Measurements from ENCODE around the gene OSTC. TPM values are rescaled to one million over a fixed set of nuclear protein-coding genes. Genes with fewer than 3 reads are reported as not detected.
A peak's percentile ranks its signal among the peaks of the same experiment; 100 is the strongest.
"Not testable (repeated sequence)": the region's sequence is repeated elsewhere in the genome, so short reads cannot be mapped to it uniquely, and the experiment has no call there.

Gene OSTC
- total RNA-seq, 2 donors from 2014 or later = 59.1 to 69.0 TPM

DNA sequence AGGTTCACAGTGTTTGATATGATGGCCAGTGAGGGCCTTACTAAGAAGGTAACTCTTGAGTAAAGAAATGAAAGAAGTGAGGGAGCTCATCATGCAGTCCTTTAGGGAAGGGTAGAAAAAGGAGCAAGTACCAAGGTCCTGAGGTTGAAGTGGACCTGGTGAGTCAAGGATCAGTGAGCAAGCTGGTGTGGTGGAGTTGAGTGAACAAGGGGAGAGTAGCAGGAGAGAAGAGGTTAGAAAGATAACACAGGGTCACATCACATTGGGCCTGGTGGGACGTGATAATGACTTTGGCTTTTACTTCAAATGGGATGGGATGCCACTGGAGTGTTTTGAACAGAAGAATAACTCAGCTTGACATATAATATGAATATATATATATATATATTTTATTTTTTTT, 44.7 kb downstream of the OSTC start:
- Mint-ChIP-seq H3K36me3 (no peaks in the 10 kb centered on the region), H3K9me3 (no peaks in the 10 kb centered on the region), H3K27ac (no peak overlapping the region)
- DNase-seq (ENCODE audit: low spot score in 2 of 2) = no peak
- ATAC-seq = no peak

DNA sequence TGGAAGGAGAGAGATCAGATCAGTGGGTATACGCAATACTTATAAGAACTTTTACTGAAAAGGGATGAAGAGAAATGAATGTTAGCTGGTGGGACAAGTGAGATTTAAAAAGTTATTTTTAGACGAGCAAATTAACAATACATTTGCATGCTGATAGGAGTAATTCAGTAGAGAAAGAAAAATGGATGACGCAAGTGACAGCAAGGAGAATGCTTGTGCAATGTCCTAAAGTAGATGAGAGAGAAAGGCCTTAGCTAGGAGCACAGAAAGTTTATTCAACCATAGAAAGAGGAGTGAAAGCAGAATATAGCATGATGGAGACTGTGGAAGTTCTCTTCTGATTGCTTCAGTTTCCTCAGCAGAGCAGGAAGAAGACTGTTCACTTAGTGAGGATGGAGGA, 45.8 kb downstream of the OSTC start:
- no peaks in the 10 kb centered on the region for H3K36me3 Mint-ChIP-seq
- ATAC-seq = no peak
- DNase-seq (ENCODE audit: low spot score in 2 of 2) = no peak
- no peaks in the 10 kb centered on the region for H3K9me3 Mint-ChIP-seq
- no peak overlapping the region for H3K27ac Mint-ChIP-seq

DNA sequence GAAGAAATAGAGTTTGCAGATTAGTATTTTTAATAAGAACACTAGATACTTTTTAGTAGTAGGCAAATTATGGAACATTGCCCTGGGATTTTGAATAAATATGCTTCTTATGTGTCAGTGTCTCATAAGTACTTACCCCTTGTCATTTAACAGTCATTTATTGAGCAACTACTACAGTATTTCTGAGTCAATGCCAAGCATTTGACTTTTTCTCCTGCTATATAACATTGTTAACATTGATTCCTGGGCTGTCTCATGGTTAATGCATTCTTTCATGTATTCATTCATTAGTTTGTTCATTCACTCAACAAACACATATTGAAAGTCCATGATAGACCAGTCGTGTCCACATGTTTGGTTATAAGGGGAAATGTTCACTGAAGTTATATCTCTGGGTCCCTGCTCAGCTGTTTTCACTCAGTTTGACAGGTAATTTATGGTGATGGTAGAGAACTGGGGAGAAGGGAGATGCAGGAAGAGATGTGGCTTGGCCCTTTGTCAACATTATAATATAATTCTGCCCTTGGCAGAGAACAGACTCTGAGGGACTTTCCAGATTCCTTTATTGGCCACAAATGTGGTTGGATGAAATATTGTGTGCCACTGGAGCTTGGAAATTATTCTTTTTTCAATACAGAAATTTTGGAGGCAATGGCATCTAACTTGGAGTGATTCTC, 49.8 kb downstream of the OSTC start:
- no peaks in the 10 kb centered on the region for H3K9me3 Mint-ChIP-seq
- no peak for DNase-seq (ENCODE audit: low spot score in 2 of 2)
- no peaks in the 10 kb centered on the region for H3K36me3 Mint-ChIP-seq
- no peak overlapping the region for H3K27ac Mint-ChIP-seq
- ATAC-seq = no peak

DNA sequence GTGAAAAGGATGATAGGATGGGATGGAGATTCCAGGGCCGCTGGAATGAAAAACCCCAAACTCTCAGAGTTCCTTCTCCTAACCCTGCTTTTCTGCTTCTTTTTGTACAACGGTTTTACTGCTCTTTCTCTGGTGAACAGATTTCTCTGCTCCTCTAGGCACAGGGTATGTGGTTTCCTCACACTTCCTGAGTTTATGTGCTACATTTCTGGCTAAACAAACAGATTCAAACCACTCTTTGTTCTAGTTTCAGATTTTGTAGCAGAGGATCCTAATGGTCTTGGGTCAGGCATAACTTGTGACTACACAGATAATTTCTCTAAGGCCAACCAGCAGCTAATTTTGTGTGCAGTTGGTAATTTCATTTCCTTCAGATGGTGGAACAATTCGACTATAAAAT, 52.6 kb downstream of the OSTC start:
- Mint-ChIP-seq H3K36me3 (no peaks in the 10 kb centered on the region), H3K9me3 (no peaks in the 10 kb centered on the region), H3K27ac (no peak overlapping the region)
- no peak for ATAC-seq
- DNase-seq (ENCODE audit: low spot score in 2 of 2) = no peak

DNA sequence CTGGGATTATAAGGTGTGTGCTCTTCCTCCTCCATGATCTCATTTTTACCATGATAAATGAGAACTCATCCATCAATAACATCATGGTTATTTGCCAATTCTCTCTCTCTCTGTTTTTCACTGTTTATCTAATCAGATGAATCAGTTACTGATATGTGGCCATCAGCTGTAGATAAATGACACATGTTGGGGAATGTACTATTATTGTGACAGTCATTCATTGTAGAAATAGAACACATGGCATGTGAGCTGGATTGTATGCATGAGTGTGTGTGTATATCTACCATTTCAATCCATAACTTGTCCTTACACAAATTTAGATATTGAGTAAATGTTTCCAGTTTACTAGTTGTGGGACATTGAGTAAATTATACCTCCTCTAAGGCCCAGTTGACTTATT, 53.0 kb downstream of the OSTC start:
- ATAC-seq = no peak
- H3K9me3 Mint-ChIP-seq = no peaks in the 10 kb centered on the region

DNA sequence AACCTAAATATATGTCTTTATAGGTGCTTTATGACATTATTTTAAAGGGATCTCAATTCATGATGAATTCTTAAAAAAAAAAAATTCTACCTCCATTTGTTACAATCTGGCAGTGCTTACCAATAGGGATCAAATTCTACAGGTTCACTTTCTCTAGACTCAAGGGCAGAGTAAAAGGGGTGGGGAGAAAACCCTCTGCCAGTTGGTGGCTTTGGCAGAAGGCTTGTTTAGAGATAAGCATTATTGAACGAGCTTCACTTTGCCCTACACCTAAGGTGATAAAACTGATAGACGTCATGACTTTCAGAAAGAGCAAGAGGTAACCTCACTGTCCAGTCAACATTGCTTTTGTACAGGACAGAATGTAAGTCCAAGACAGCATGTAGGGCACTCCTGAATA, 53.6 kb downstream of the OSTC start:
- DNase-seq (ENCODE audit: low spot score in 2 of 2) (no peak), ATAC-seq (no peak)
- Mint-ChIP-seq H3K36me3 (no peaks in the 10 kb centered on the region), H3K27ac (no peak overlapping the region), H3K9me3 (no peaks in the 10 kb centered on the region)

More for the DNA sequence above, 53.0 kb downstream of the OSTC start:
- Mint-ChIP-seq H3K36me3 (no peaks in the 10 kb centered on the region), H3K27ac (no peak overlapping the region)
- no peak for DNase-seq (ENCODE audit: low spot score in 2 of 2)

DNA sequence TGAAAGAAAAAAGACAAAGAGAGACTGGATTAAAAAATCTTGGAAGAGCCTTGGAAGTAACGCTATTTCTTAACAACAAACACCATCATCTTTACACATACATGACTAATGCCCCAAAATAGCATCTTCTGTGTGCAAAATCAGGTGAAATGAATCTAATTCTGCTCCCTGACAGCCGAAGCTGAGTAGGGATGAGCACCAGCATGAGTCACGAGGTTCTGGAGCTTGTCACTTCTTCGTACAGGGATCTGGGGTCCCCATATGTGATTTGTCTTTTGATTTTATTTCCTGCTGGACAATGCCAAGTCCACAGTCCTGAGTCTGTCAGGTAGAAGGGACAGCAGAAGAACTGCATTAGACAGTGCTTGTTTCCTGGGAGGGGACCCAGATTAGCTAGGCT, 55.9 kb downstream of the OSTC start:
- no peaks in the 10 kb centered on the region for H3K36me3 Mint-ChIP-seq
- DNase-seq (ENCODE audit: low spot score in 2 of 2) (no peak), ATAC-seq (no peak)

DNA sequence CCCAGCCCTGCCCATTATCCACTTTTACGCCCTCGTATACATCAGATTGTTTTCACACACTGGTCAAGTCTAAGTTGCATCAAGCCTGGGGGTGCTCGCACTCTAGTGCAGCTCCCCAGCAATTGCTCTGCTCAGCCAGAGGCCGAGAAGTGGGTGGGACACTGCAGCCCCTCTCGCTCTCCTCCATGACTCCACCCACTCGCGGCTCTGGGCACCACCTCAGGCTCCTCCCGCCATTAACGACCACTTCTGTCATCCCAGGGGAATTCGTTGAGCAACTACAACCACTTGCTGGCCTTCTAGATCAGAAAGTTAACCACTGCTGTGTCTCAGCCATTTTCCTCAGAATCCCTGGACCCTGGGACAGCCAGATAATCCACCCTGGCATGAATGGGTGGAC, 58.8 kb downstream of the OSTC start:
- no peak for ATAC-seq
- Mint-ChIP-seq H3K27ac (peak overlapping the region in 1 of 2 donors; percentile 44), H3K9me3 (no peaks in the 10 kb centered on the region)

More for the DNA sequence above, 55.9 kb downstream of the OSTC start:
- Mint-ChIP-seq H3K9me3 (no peaks in the 10 kb centered on the region), H3K27ac (no peak overlapping the region)

DNA sequence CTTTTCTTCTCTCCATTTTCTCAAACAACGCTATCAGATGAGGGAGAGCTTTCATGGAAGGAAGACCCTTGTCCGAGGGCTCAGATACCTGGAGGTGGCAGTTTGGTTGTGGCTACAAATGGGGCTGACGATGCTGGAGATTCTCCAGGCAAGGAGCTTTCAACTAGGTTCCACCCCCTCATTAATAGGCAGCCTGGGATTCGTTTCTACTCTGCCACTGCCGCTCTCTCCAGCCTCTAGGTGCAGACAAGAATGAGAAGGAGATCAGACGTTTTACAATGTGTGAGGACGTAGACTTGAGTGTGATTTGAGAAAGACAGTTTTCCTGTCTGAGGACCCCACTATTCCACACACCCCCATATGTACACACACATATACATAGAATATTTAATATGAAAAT, 59.3 kb downstream of the OSTC start:
- H3K27ac Mint-ChIP-seq = no peak overlapping the region
- H3K36me3 Mint-ChIP-seq = no peaks in the 10 kb centered on the region
- H3K9me3 Mint-ChIP-seq = no peaks in the 10 kb centered on the region
- DNase-seq (ENCODE audit: low spot score in 2 of 2) (no peak), ATAC-seq (no peak)

More for the DNA sequence above, 58.8 kb downstream of the OSTC start:
- DNase-seq (ENCODE audit: low spot score in 2 of 2) = no peak
- no peaks in the 10 kb centered on the region for H3K36me3 Mint-ChIP-seq

DNA sequence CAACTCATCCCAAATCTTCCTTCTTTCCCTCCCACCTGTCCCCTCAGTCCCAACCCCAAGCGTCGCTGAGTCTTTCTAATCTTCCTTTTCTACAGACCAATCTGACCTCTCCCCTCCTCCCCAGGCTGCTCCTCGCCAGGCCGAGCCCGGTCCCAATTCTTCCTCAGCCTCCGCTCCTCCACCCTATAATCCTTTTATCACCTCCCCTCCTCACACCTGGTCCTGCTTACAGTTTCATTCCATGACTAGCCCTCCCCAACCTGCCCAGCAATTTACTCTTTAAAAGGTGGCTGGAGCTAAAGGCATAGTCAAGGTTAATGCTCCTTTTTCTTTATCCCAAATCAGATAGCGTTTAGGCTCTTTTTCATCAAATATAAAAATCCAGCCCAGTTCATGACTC, 60.2 kb downstream of the OSTC start:
- H3K27ac Mint-ChIP-seq = not testable (repeated sequence)

DNA sequence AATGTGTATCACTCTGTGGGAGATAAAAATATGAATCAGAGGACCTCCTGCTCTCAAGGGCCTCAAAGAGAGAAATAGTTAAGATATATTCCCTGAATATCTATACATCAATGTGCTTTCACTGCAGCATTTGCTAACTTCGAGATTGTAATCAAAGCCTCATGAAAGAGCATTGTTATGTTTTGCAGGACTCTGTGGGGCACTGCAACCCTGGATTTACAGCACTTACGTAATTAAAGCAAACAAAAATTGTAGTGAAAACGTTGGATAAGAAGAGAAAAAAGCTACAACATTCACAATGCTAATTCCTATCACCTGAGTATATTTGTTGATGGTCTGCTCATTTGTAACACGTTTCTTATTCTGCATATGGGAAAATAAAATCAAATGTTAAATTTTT, 64.5 kb downstream of the OSTC start:
- no peak for DNase-seq (ENCODE audit: low spot score in 2 of 2)
- Mint-ChIP-seq H3K36me3 (no peaks in the 10 kb centered on the region), H3K27ac (no peak overlapping the region), H3K9me3 (no peaks in the 10 kb centered on the region)
- no peak for ATAC-seq

More for the DNA sequence above, 60.2 kb downstream of the OSTC start:
- DNase-seq (ENCODE audit: low spot score in 2 of 2); ATAC-seq; H3K9me3 Mint-ChIP-seq; H3K36me3 Mint-ChIP-seq: not testable (repeated sequence)

DNA sequence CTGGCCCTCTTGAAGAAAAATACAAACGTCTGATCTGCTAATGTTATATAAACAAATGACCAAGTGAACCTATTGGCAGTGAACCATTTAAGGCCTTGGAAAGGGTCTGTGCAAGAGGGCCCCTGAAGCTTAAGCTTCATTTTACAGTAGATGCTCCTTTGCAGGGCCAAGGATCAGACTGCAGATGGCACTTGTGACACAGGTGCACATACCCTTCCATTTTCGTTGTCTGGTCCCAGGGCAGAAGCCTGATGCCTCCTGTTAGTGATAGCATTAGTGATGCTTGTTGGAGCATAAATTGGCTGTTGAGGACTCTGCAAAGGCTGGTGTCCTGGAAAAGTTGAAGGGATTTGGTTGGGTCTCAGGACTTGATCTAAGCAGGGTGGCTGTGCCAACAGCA, 65.9 kb downstream of the OSTC start:
- no peaks in the 10 kb centered on the region for H3K9me3 Mint-ChIP-seq
- ATAC-seq = no peak
- H3K36me3 Mint-ChIP-seq = no peaks in the 10 kb centered on the region
- no peak overlapping the region for H3K27ac Mint-ChIP-seq
- no peak for DNase-seq (ENCODE audit: low spot score in 2 of 2)

DNA sequence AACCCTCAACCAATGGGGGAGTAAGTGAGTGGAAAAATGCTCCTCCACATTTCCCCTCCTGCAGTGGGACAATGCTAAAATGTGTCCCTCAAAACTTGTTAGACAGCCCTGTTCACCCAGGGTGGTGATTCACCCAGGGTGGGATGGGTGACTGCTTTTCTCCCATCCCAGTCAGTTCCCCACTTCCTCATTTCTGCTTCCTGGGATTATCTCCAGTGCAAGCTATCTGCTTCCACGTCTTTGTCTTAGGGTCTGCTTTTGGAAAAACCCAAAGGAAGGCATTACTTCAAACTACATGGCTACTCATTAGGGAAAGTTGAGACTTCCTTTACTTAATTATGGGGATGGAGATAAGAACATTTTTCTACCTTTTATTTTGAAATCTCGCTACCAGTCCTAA, 67.0 kb downstream of the OSTC start:
- Mint-ChIP-seq H3K36me3 (no peaks in the 10 kb centered on the region), H3K9me3 (no peaks in the 10 kb centered on the region), H3K27ac (no peak overlapping the region)
- ATAC-seq (no peak), DNase-seq (ENCODE audit: low spot score in 2 of 2) (no peak)

Other genes with a start within 250 kb of the OSTC start
- gene RPL34, start 30.0 kb upstream of the OSTC start, total RNA-seq = 1,000 to 10,000 TPM; 1,695 to 1,802 TPM
- gene ETNPPL, start 112.5 kb downstream of the OSTC start, total RNA-seq = not detected

Data from activated naive CD4-positive, alpha-beta T cell treated with anti-CD3 and anti-CD28 coated beads, Interleukin-2, amount 50 U/mL, for 72 hours (primary cell).